GM18867 (cell line): ENCODE results near the gene BAAT.
"Not testable (repeated sequence)": the region's sequence is repeated elsewhere in the genome, so short reads cannot be mapped to it uniquely, and the experiment has no call there.

Experiments used
- ATAC-seq: cut with Tn5 transposase; IDR thresholded peaks from one replicate; pipeline ENCODE4 v1.9.1; 2021; ENCODE audit warnings: mild to moderate bottlenecking, moderate library complexity; ENCODE audit not compliant: unreplicated experiment

BAAT gene

GRCh38 chr9:101384873-101385536 is at the start of gene BAAT:
Gene BAAT, minus strand, starts transcription at chr9:101385006. Its CDS starts 13,602 bp downstream, at chr9:101371404.
- ATAC-seq: not testable (repeated sequence)

- ATAC-seq: no peak
Measured at GRCh38 chr9:101433229-101433628, 48.4 kb upstream of the BAAT start.

DNA sequence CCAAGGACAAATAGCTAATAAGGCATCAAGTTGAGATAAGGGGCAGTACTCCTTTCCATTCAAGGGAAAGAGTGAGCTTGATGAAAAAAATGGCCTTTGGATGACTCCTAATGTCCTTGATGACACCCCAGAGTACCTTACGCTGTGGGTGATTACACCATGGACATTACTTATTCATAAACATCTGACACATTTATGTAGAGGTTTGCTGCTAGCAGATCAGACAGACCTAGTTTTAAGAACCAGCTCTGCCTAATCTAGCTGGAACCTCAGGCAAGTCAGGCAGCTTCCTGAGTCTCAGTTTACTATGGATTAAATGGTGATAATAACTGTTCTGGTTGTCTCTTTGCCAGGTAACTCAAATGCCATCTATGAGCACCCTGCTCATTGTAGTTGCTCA is 47.9 kb upstream of the BAAT start:
- no peak for ATAC-seq

DNA sequence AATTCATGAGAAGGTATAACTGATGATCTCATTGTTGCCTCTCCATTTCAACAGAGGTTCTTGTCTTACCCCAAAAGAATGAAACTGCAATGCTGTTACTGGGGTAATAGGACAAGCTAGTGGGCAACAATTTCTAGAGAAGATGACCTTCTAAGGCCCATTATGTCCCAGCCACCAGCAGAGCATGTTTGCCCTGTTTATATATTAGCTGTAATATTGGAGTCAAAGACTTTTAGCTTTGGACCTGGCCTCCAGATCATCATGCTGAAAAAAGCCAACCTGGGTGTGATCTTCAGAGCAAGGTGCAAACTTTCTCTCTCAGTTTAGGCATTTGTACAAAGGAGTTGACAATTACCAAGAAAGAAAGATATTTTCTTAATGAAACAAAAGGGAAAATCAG is 47.4 kb upstream of the BAAT start:
- ATAC-seq: no peak

- ATAC-seq: no peak
Measured at GRCh38 chr9:101429736-101430135, 44.9 kb upstream of the BAAT start.

DNA sequence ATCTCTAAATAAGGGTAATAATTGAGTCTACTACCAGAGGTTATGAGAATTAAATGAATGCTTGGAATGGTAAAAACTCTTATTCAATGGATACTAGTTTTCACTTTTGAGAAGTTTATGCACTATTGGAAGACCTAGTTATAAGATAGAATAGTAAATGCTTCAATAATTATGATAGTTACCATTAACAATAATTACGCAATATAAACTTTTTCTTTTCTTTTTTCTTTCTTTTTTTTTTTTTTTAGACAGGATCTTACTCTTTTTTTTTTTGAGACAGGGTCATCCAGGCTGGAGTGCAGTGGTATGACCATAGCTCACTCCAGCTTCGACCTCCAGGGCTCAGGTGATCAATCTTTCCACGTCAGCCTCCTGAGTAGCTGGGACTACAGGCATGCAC is 44.1 kb upstream of the BAAT start:
- no peak for ATAC-seq

DNA sequence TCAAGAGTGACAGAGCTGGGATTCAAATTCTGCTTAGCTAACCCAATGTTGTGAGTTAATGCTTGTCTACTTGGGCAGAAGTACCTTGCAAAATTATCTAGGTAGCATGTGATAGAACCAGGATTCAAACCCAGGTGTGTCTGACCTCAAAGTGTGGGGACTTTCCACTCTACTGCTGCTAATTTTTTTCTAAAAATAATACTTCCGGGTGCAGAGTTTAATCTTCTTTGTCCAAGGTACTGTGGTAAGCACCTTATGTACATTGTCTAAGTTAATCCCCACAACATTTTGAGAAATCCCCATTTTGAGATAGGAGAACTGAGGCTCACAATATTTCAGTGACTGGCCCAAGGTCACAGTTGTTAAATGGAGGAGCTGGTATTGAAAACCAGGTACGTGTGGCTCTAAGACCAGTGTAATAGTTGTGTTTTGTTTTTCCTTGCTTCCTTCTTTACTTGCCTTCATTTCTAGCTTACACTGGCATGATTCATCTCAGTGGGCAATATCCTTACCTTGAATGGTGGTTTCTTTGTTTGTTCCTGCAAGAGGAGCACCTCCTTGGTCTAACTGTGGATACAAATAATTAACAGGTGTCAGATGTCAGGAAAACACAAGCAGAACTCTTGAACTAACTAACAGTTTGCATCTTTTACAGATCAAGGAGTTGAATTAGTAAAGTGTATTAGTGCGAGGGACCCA is 43.3 kb upstream of the BAAT start:
- peak; percentile 77 for ATAC-seq

- no peak for ATAC-seq
Measured at GRCh38 chr9:101427358-101427757, 42.6 kb upstream of the BAAT start.

GRCh38 chr9:101421653-101422065 is 36.9 kb upstream of the BAAT start:
- no peak for ATAC-seq

GRCh38 chr9:101419863-101420262 is 35.1 kb upstream of the BAAT start:
- ATAC-seq: no peak

DNA sequence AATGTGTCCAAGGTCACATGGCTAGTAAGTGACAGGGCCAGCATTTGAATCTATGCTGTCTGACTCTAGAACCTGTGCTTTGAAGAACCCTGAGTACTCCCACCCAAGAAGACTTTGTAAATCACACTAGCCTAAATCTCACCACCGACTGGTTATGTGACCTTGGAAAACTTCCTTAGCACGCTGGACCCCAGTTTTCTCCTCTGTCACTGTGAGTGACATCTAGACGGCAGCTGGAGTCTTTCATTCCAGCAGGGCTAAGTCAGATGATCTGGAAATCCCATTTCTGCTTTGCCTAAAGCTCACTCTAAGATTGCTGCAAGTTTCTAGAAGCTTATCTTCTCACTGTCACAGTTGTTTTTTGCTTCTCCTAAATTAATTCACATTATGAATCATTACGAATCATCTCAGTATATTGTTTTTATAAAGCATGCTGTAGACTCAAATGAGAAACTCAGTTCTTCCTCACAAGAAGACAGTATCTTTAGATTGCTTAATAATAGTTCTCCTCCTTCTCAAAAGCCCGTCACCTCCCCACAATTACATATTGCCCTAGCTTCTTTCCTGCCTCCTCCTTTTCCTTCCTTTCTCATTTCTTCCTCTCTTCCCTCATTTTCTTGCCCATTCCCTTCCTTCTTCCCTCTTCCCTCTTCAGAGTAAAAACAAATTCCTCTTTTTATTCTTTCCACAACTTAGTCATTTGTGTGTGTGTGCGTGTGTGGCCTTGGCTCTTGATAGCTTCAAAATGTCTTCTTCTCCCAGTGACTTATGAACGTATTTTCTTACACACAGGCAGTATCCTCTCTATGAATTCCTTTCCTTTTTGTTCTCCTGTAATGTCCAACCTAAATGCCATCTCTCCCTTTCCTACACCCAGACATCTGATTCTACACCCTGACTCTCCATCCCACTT is 34.0 kb upstream of the BAAT start:
- ATAC-seq: no peak

DNA sequence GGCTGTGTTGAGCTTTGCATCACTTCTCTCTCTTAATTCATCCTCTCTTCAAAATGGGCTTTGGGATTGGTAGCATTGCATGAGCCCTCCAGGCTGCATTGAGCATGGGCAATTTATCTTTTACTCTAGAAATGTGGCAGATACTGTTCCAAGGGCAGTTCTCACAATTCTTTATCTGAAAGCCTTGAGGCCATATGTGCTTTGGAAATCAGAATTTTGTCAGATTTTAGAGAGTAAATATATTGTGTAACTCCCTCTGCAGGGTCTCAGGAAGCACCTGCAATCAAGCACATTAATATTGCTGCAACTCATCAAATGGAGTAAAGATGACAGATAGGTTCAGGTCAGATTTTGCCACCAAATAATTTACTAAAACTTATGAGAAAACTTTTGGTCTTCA is 33.2 kb upstream of the BAAT start:
- ATAC-seq: no peak

GRCh38 chr9:101417389-101417788 is 32.6 kb upstream of the BAAT start:
- ATAC-seq: no peak

- ATAC-seq: no peak
Measured at GRCh38 chr9:101415578-101415977, 30.8 kb upstream of the BAAT start.

DNA sequence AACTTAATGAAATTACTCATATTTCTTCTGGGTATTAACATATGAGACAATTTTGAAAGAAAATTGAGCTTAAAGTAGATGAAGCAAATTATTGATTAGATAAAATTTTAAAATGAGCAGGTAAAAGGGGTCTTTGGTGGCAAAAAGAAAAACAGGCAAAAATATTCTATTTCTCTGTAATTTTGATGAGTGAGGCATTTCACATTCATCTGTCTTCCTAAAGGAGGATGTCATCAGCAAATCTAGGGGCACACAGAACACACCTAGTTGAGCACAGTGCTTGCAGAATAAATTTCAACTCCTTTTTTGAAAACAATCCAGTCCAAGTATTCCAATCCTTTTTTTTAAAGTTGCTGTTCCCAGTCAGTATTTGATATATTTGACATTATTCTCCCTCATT is 30.0 kb upstream of the BAAT start:
- ATAC-seq: no peak

DNA sequence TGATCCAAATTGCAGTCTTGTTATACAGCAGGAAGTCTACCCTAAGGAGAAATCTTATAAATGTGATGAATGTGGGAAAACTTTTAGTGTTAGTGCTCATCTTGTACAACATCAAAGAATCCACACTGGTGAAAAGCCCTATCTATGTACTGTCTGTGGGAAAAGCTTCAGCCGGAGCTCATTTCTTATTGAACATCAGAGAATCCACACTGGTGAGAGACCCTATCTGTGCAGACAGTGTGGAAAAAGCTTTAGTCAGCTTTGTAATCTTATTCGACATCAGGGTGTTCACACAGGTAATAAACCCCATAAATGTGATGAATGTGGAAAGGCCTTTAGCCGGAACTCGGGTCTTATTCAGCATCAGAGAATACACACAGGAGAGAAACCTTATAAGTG is 24.3 kb upstream of the BAAT start:
- no peak for ATAC-seq

DNA sequence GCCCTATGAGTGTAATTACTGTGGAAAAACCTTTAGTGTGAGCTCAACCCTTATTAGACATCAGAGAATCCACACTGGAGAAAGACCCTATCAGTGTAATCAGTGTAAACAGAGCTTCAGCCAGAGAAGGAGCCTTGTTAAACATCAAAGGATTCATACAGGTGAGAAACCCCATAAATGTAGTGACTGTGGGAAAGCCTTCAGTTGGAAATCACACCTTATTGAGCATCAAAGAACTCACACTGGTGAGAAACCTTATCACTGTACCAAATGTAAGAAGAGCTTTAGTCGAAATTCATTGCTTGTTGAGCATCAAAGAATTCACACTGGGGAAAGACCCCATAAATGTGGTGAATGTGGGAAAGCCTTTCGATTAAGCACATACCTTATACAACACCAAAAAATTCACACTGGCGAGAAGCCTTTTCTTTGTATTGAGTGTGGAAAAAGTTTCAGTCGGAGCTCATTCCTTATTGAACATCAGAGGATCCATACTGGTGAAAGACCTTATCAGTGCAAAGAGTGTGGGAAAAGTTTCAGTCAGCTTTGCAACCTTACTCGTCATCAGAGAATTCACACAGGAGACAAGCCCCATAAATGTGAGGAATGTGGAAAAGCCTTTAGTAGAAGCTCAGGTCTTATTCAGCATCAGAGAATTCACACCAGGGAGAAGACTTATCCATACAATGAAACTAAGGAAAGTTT is 23.7 kb upstream of the BAAT start:
- no peak for ATAC-seq

DNA sequence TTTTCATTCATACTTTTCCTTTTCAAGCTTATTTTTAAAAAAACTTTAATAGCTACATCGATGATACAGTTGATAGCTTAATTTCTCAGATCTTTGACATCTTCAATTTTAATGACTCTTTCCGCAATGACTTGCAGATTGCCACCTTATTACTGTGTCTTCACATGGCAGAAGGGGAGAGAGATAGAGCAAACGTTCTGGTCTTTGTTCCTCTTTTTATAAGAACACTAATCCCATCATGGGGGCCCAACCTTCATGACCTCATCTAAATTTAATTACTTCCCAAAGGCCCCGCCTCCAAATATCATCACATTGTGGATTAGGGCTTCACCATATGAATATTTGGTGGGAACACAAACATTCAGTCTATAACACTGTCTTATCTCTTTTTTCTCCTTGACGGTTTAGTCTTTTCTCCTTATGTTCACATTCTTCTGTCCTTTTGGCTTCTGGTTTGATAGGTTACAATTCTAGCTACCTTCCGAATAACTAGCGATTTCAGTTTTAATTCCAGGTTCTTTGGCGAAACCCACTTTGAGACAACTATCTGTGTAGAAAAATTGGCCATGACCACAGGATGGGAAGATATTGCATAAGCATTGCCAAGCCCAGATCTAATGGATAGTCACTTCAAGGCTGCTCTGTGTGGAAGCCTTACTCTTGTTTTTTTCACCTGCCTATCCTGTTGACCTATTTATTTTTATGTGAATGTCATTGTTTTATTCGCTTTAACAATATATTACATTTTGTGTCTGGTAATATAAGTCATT is 18.9 kb upstream of the BAAT start:
- no peak for ATAC-seq

GRCh38 chr9:101400120-101400519 is 15.3 kb upstream of the BAAT start:
- no peak for ATAC-seq

GRCh38 chr9:101399643-101399970 is 14.8 kb upstream of the BAAT start:
- no peak for ATAC-seq
